GM11168 (cell line): ENCODE results near the gene WWC1.
"Not testable (repeated sequence)": the region's sequence is repeated elsewhere in the genome, so short reads cannot be mapped to it uniquely, and the experiment has no call there.

ENCODE experiments used
- in situ Hi-C: fragments of 300-500 bp; cut with MboI; formaldehyde crosslinking; loops from one replicate; pipeline ENCODE4 v1.12.0; 2022; ENCODE audit warnings: low sequenced_read_pairs; ENCODE audit not compliant: unreplicated experiment

Gene WWC1

DNA sequence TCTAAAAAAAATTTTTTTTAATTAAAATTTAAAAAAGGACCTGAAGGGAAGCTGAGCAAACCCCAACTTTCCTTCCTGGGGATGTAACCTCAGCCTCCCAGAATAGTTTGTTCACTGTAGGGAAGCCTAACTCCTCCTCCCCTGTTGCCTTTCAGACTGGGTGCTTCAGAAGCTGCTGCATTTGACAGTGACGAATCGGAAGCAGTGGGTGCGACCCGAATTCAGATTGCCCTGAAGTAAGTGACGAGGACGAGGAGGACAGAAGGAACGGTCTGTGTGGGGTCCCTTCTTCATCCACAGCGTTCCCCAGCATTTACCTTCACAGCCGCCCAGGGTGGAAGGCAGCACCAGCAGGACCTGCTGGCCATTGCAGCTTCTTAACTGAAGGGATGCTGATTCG lies 137.1 kb downstream of the WWC1 start:
- in situ Hi-C loops, result no loop called here

GRCh38 chr5:168430296-168430695 lies 138.9 kb downstream of the WWC1 start:
- in situ Hi-C loops, result no loop called here

DNA sequence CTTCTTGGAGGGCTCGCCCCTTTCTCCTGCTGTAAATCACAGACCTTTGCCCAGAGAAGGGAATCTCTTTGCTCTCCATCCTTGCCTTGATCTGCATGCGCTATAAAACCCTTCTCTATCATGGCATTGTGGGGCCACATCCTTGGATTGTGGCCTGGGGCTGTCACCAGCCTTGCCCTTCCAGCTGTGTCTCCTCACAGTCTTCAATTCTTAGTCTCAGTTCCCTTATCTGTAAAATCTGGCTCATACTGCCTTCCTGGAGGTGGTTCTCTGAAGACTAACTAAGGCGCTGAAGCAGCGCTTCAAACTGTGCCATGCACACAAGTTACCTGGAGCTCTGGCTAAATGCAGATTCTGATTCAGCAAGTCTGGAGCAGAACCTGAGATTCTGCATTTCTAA lies 141.5 kb downstream of the WWC1 start:
- in situ Hi-C loops, result no loop called here

- in situ Hi-C loops, result no loop called here
These were observed 142.6 kb downstream of the WWC1 start for GRCh38 chr5:168434001-168434400.

GRCh38 chr5:168434746-168435321 lies 143.4 kb downstream of the WWC1 start:
- in situ Hi-C loops, result no loop called here

DNA sequence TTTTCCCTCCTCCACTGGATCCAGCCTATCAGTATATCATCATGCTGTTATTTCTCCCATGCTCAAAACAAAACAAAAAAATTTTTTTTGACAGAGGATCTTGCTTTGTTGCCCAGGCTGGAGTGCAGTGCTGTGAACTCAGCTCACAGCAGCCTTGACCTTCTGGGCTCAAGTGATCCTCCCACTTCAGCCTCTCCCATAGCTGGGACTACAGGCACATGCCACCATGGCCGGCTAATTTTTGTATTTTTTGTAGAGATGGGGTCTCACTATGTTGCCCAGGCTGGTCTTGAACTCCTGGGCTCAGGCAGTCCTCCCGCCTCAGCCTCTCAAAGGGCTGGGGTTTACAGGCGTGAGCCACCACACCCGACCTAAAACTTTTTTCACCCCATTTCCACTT lies 143.9 kb downstream of the WWC1 start:
- in situ Hi-C loops, result not testable (repeated sequence)

DNA sequence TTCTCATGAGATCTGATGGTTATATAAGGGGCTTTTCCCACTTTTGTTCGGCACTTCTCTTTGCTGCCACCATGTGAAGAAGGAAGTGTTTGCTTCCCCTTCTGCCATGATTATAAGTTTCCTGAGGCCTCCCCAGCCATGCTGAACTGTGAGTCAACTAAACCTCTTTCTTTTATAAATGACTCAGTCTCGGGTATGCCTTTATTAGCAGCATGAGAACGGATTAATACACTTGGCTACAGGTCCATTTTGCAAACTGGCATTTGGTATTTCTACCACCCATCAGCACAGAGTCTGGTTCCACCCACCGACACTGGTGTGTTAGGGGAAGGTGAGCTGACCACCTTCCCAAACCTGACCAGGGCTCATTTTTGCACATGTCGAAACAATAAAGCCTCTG lies 146.9 kb downstream of the WWC1 start:
- in situ Hi-C loops, result no loop called here

- in situ Hi-C loops, result no loop called here
These were observed 152.1 kb downstream of the WWC1 start for GRCh38 chr5:168443533-168443932.

DNA sequence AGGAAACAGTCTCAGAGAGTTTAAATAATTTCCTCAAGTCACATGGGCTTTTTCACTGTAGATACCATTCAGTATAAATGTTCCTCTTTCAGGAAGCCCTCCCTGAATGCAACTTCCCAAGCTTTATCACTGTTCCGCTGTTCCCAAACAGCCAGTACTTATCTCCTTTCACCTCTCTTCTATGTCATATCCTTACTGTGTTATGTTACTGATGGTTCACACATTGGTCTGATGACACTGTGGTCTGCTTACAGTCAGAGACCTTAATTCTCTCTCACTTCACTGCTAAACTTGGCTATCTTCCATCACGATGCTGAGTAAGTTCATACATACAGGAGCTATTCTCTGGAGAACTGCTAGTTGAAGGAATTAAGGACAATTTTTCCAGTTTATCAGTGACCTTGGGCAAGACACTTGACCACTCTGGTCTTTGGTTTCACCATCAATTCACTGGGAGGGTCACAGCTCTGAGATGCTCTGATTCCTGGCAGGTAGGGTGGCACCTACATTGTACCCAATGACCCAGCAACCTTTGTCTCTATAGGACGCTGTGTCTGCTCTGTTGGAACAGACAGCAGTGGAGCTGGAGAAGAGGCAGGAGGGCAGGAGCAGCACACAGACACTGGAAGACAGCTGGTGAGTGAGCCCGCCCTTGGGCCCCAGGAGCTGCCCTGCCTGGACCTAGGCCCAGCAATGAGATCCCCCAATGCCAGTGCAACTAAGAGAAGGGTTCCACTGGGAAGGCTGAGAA lies 152.7 kb downstream of the WWC1 start:
- in situ Hi-C loops, result no loop called here

DNA sequence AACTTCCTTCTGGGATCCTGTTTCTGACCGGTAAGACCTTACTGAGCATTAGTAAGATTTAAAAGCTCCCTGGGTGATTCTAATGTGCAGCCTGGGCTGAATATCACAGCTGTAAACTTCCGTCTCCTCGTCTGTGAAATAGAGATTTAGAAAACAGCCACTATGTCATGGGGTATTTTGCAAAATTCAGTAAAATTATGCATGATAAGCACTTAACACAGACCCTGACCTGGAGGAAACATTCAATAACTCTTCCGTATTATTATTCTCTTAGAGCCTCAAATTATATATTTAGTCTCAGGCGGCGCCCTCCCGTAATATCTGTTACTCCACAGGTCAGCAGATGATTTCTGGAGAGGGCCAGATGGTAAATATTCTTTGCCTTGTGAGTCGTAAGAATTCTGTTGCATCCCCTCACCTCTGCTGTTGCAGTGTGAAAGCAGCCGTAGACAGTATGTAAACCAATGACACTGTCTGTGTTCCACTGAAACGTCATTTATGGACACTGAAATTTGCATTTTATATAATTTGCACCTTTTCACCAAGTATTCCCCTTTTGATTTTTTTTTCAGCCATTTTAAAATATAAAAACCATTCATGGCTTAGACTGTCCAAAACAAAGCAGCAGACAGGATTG lies 155.7 kb downstream of the WWC1 start:
- in situ Hi-C loops, result no loop called here

- in situ Hi-C loops, result no loop called here
These were observed 156.4 kb downstream of the WWC1 start for GRCh38 chr5:168447808-168448207.

- in situ Hi-C loops, result no loop called here
These were observed 157.7 kb downstream of the WWC1 start for GRCh38 chr5:168449166-168449565.

- in situ Hi-C loops, result no loop called here
These were observed 160.1 kb downstream of the WWC1 start for GRCh38 chr5:168451565-168451964.

DNA sequence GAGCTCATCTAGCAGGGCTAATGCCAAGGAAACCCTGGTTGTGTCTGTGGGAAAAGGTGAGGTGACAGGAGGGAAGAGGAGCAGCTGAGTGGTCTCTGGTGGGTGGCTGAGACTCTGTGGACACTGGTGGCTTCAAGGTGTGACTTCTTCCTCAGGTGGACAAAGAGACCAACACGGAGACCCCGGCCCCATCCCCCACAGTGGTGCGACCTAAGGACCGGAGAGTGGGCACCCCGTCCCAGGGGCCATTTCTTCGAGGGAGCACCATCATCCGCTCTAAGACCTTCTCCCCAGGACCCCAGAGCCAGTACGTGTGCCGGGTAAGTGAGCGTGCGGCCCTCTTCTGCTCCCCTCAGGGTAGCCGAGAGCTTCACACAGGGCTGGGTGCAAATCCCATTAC lies 163.8 kb downstream of the WWC1 start:
- in situ Hi-C loops, result no loop called here

DNA sequence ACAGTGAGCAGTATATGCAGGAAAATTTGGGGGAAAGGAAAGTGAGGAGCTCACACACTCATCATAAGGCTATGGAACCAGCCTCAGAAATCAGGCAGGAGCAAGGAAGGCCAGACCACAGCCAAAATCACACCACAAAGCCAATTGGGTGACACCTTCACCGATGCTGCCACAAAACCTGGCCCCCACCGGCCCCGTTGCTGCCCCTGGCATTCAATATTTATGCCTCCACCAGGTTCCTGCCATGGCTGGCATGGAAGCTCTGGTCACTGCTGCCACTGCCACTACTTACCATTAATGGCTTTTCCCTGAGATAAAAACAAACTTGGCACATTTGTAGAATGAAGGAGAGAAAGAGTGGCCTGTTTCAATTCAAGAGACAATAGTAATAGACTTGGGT lies 166.1 kb downstream of the WWC1 start:
- in situ Hi-C loops, result no loop called here

- in situ Hi-C loops, result no loop called here
These were observed 169.2 kb downstream of the WWC1 start for GRCh38 chr5:168460606-168461005.

DNA sequence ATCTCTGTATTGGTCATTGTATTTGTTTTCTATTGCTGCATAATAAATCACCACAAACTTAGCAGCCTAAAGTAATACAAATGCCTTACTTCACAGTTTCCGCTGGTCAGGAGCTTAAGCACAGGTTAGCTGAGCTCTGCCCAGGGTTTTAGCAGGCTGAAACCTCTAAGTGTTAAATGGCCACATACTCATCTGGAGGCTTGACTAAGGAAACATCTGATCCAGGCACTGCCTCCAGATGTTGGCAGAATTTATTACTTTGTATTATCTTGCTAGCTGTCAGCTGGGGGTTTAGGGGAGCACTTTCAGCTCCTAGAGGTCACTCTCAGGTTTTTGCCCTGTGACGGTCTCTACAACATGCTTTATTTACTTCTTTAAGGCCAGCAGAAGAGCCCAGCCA lies 171.6 kb downstream of the WWC1 start:
- in situ Hi-C loops, result no loop called here

DNA sequence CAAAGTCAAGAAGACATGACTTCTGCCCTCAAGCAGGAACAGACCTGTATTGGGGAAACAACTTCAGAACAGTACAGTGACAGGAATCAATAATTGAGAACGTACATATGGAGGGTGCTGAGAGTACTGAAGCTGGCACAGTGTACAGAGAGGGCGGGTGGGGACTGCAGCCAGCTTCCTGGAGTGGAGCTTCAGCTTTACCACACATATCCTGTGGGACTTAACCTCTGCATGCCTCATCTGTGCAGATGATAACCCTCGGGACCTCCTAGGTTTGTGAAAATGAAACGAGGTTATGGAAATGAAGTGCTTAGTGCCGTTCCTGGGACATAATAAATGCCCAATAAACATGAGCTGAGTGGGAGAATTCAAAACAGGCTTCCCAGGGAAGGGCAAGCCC lies 172.8 kb downstream of the WWC1 start:
- in situ Hi-C loops, result no loop called here

DNA sequence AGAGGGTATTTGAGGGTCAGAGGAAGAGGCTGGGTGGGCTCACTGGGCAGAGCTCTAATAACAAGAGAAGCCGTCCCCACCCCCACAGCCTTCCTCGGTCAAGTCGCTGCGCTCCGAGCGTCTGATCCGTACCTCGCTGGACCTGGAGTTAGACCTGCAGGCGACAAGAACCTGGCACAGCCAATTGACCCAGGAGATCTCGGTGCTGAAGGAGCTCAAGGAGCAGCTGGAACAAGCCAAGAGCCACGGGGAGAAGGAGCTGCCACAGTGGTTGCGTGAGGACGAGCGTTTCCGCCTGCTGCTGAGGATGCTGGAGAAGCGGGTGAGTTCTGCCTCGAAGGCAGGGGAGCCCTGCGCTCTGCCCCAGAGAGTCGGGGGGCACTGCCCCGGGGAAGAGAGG lies 173.2 kb downstream of the WWC1 start:
- in situ Hi-C loops, result no loop called here

- in situ Hi-C loops, result no loop called here
These were observed 176.4 kb downstream of the WWC1 start for GRCh38 chr5:168467755-168468330.

DNA sequence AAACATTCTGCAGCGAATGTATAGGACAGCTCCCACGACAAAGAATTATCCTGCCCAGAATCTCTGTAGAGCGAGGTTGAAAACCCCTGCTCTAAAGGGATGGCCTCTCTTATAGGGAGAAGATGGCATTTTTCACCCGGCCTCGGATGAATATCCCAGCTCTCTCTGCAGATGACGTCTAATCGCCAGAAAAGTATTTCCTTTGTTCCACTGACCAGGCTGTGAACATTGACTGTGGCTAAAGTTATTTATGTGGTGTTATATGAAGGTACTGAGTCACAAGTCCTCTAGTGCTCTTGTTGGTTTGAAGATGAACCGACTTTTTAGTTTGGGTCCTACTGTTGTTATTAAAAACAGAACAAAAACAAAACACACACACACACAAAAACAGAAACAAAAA lies 177.4 kb downstream of the WWC1 start:
- in situ Hi-C loops, result no loop called here
